Progenitor cell of endocrine pancreas (in vitro differentiated cells): ENCODE data around the gene ADGRL3. TPM values are rescaled to one million over a fixed set of nuclear protein-coding genes. Genes with fewer than 3 reads are reported as not detected.

ENCODE experiments used
- DNase-seq: peaks from one replicate; pipeline ENCODE4 v3.0.0; 2021; ENCODE audit warnings: low spot score; ENCODE audit not compliant: unreplicated experiment
- H3K27ac Mint-ChIP-seq: 2 replicates; pipeline ENCODE4 v1.8.0; 2021; ENCODE audit warnings: mild to moderate bottlenecking, moderate library complexity, mixed read lengths
- H3K27me3 Mint-ChIP-seq: 2 replicates; pipeline ENCODE4 v1.8.0; 2021; ENCODE audit warnings: mixed read lengths
- H3K36me3 Mint-ChIP-seq: 2 replicates; pipeline ENCODE4 v1.8.0; 2022; ENCODE audit warnings: mixed read lengths; ENCODE audit not compliant: insufficient read depth
- H3K4me1 Mint-ChIP-seq: 2 replicates; pipeline ENCODE4 v1.8.0; 2021; ENCODE audit warnings: low read depth, mixed read lengths
- H3K4me3 Mint-ChIP-seq: 2 replicates; pipeline ENCODE4 v1.8.0; 2021; ENCODE audit warnings: low read depth, mild to moderate bottlenecking, moderate library complexity, mixed read lengths
- H3K9me3 Mint-ChIP-seq: 2 replicates; pipeline ENCODE4 v1.8.0; 2021; ENCODE audit warnings: low read depth, mixed read lengths
- total RNA-seq: library from RNA; stranded (reverse); gene quantifications from 2 replicates; pipeline ENCODE4 v1.2.1, GENCODE V29; 2021
- TF ChIP-seq, protein P1 (sequence below): fragments of 200-600 bp; sonication (generic); IDR thresholded peaks from one replicate; pipeline ENCODE4 v1.5.0; 2021; ENCODE audit warnings: antibody characterized with exemption, mild to moderate bottlenecking; ENCODE audit not compliant: unreplicated experiment

The ADGRL3 gene
- total RNA-seq, 1 donor from 2014 or later = 5.6 TPM

DNA sequence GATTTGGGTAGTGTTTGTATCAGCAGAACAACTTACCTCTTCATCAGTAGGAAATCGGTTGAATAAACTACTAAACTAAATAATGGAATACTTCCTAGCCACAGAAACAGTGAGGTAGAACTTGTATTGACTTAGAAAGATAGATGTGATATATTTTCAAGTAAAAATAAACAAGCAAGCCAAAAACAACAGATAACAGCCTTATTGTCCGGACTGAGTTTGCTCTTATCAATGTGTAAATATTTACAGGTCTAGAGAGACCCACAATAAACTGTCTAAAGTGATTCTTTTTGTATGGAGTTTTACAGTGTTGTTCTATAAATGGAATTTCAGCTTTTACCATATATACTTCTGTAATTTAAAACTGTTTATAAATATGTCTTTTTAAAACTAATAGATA lies 721.8 kb downstream of the ADGRL3 start:
- Mint-ChIP-seq H3K4me1 (peaks cover 23% of the 10 kb centered on the region), H3K36me3 (no peaks in the 10 kb centered on the region), H3K27me3 (peaks cover 19% of the 10 kb centered on the region), H3K4me3 (no peak overlapping the region), H3K9me3 (no peaks in the 10 kb centered on the region), H3K27ac (no peak overlapping the region)
- TF ChIP-seq, protein P1, sequence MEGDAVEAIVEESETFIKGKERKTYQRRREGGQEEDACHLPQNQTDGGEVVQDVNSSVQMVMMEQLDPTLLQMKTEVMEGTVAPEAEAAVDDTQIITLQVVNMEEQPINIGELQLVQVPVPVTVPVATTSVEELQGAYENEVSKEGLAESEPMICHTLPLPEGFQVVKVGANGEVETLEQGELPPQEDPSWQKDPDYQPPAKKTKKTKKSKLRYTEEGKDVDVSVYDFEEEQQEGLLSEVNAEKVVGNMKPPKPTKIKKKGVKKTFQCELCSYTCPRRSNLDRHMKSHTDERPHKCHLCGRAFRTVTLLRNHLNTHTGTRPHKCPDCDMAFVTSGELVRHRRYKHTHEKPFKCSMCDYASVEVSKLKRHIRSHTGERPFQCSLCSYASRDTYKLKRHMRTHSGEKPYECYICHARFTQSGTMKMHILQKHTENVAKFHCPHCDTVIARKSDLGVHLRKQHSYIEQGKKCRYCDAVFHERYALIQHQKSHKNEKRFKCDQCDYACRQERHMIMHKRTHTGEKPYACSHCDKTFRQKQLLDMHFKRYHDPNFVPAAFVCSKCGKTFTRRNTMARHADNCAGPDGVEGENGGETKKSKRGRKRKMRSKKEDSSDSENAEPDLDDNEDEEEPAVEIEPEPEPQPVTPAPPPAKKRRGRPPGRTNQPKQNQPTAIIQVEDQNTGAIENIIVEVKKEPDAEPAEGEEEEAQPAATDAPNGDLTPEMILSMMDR = no peak
- no peak for DNase-seq

DNA sequence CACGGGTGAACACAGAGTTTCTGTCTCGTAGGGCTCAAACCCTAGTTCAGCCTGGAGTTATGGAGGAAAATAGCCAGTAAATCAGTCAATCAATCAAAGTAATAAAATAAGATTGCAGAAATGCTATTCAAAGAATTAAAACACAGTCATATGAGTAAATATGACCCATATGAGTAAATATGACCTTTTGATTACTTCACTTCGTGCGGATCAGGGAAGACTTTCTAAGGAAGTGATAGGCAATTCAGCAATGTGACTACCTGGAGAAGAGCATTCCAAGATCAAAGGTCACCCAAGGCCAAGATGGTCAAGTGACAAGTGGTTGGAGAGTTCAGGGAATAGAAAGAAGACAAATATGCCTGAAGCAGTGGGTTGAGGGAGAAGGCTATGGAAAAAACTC lies 722.6 kb downstream of the ADGRL3 start:
- H3K27ac Mint-ChIP-seq = no peak overlapping the region
- no peaks in the 10 kb centered on the region for H3K9me3 Mint-ChIP-seq
- TF ChIP-seq, protein P1 = no peak
- peaks cover 15% of the 10 kb centered on the region for H3K27me3 Mint-ChIP-seq
- H3K36me3 Mint-ChIP-seq = no peaks in the 10 kb centered on the region
- H3K4me1 Mint-ChIP-seq = peaks cover 20% of the 10 kb centered on the region
- H3K4me3 Mint-ChIP-seq = no peak overlapping the region
- no peak for DNase-seq

DNA sequence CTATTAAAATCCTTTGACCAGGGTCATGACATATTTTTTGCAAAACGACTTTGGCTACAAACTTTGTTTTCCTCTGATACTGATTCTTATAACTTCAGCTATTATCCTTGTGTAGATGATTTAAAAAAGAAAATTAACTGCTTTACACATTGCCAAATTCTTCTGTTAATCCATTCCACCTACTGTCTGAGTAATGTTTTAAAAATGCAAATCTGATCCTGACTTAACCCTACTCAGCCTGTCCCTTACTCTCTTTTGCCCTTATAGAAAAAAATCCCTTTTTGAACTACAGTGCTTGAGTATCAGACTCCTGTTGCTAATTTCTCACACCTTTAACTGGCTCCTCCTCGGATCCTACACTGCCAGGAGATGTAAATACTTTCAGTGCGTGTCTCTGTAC lies 723.1 kb downstream of the ADGRL3 start:
- Mint-ChIP-seq H3K36me3 (no peaks in the 10 kb centered on the region), H3K27ac (no peak overlapping the region), H3K4me3 (no peak overlapping the region), H3K4me1 (peaks cover 20% of the 10 kb centered on the region), H3K27me3 (peaks cover 11% of the 10 kb centered on the region), H3K9me3 (no peaks in the 10 kb centered on the region)
- TF ChIP-seq, protein P1 = no peak
- no peak for DNase-seq

DNA sequence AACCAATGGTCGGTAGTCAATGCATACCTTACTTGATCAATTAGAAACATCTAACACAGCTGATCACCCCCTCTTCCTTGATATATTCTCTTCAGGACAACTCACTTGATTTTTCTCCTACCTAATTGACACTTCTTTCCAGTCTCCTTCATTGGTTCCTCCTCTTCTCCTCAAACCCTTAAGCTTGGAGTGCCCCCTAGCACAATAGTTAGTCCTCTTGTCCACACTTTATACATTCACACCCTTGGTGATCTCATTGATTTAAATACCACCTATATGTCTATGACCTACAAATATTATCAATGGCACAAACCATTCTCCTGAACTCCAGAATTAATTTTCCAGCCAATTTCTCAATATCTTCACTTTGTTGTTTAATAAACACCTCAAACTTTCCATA lies 724.0 kb downstream of the ADGRL3 start:
- no peak for DNase-seq
- Mint-ChIP-seq H3K27ac (no peak overlapping the region), H3K27me3 (peaks cover 10% of the 10 kb centered on the region), H3K36me3 (no peaks in the 10 kb centered on the region), H3K9me3 (no peaks in the 10 kb centered on the region), H3K4me1 (peaks cover 13% of the 10 kb centered on the region), H3K4me3 (no peak overlapping the region)
- TF ChIP-seq, protein P1 = no peak

DNA sequence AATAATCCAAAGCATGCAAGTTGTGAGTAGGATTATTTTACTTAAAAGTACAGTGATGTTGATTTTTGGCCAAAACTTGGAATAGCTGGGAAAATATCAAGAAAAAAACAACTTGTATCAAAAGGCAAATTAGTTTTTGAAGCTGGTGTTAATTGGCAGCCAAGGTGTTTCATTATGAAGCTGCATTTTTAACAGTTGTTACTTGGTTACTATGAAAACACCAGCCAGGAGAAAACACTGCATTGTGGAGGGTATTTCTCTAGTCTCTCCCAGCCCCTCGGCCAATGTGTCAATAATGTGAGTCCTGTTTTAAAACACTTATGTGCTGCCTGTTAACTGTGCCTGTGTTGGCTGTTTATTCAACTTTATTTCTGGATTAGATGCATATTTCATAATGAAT lies 733.4 kb downstream of the ADGRL3 start:
- Mint-ChIP-seq H3K4me3 (no peak overlapping the region), H3K27ac (no peak overlapping the region), H3K36me3 (no peaks in the 10 kb centered on the region), H3K9me3 (no peaks in the 10 kb centered on the region), H3K27me3 (peaks cover 4% of the 10 kb centered on the region), H3K4me1 (peaks cover 2% of the 10 kb centered on the region)
- DNase-seq = no peak
- TF ChIP-seq, protein P1 = no peak

DNA sequence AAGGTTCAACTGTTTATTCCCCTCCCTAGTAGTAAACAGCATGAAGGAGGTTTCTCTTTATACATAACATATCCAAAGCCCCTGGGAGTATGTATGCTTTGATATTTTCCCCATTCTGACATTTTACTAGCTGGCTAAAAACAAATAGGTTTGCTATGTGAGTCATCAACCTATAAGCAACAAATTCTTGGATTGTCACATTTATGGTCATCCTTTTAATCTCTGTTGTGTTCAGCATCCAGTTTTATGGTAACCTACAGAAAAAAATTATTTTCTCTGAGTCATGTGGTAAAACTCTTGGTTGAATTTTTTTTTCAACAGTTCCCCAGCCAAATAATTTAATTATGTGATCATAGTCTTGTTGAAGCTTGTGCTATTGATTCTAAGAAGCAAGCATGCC lies 734.1 kb downstream of the ADGRL3 start:
- no peak overlapping the region for H3K4me3 Mint-ChIP-seq
- H3K9me3 Mint-ChIP-seq = no peaks in the 10 kb centered on the region
- TF ChIP-seq, protein P1 = no peak
- no peak overlapping the region for H3K27ac Mint-ChIP-seq
- H3K36me3 Mint-ChIP-seq = no peaks in the 10 kb centered on the region
- no peak for DNase-seq
- H3K4me1 Mint-ChIP-seq = peaks cover 2% of the 10 kb centered on the region
- peaks cover 4% of the 10 kb centered on the region for H3K27me3 Mint-ChIP-seq
